ENCODE data around the gene ATAT1. TPM values are rescaled to one million over a fixed set of nuclear protein-coding genes. Genes with fewer than 3 reads are reported as not detected.

Gene ATAT1
- total and polyA plus RNA-seq, 2 of the 13 experiments (the other 11 are each of a cell fraction or from before 2014, with no cell fraction given), result 9.2 to 23.6 TPM

GRCh38 chr6:30687659-30688431 is 61.2 kb downstream of the ATAT1 start (continued):
- TF ChIP-seq MAFK (conservative IDR thresholded peaks at IDR 0.05 in 1 of 2, IDR thresholded peaks at IDR 0.05 in 1 of 2; ENCODE audit: low read length in 2 of 2) (no peak), CHCHD3 (CRISPR knock-in tag; IDR thresholded peaks at IDR 0.05) (no peak), ASH2L (IDR thresholded peaks at IDR 0.05; ENCODE audit: insufficient read length, low read depth, low read length) (no peak), ZNF678 (CRISPR knock-in tag; IDR thresholded peaks at IDR 0.05) (no peak), SAP130 (CRISPR knock-in tag; IDR thresholded peaks at IDR 0.05; ENCODE audit: low read depth) (peak; percentile 8), ATF7 (IDR thresholded peaks at IDR 0.05) (no peak), ATF7 (CRISPR knock-in tag; IDR thresholded peaks at IDR 0.05) (no peak), SAFB2 (CRISPR knock-in tag; IDR thresholded peaks at IDR 0.05; ENCODE audit: borderline replicate concordance, low read depth) (no peak), ZNF646 (CRISPR knock-in tag; IDR thresholded peaks at IDR 0.05) (no peak), IRX3 (CRISPR knock-in tag; IDR thresholded peaks at IDR 0.05; ENCODE audit: borderline replicate concordance, low read depth) (no peak), TARDBP (CRISPR knock-in tag; IDR thresholded peaks at IDR 0.05) (0 out of 2 replicates have a peak, but pooled peaks have one; percentile 18), WIZ (CRISPR knock-in tag; IDR thresholded peaks at IDR 0.05) (no peak), MTA1 (CRISPR knock-in tag; IDR thresholded peaks at IDR 0.05; ENCODE audit: borderline replicate concordance) (0 out of 2 replicates have a peak, but pooled peaks have one; percentile 3), ZNF749 (CRISPR knock-in tag; IDR thresholded peaks at IDR 0.05; ENCODE audit: borderline replicate concordance) (no peak), ZNF282 (IDR thresholded peaks at IDR 0.05; ENCODE audit: partially characterized antibody) (no peak), JARID2 (CRISPR knock-in tag; IDR thresholded peaks at IDR 0.05; ENCODE audit: insufficient replicate concordance) (no peak), MXD4 (CRISPR knock-in tag; IDR thresholded peaks at IDR 0.05) (0 out of 2 replicates have a peak, but pooled peaks have one; percentile 12), ZBTB4 (CRISPR knock-in tag; IDR thresholded peaks at IDR 0.05; ENCODE audit: borderline replicate concordance) (peak; percentile 17; the same call in 1 of the 2 replicates), ZNF644 (CRISPR knock-in tag; IDR thresholded peaks at IDR 0.05; ENCODE audit: low read depth) (no peak)
